Lower lobe of right lung (tissue), 2 donors: ENCODE measurements around the gene AGO4. TPM values are rescaled to one million over a fixed set of nuclear protein-coding genes. Genes with fewer than 3 reads are reported as not detected.
A peak's percentile ranks its signal among the peaks of the same experiment; 100 is the strongest.
"Not testable (repeated sequence)": the region's sequence is repeated elsewhere in the genome, so short reads cannot be mapped to it uniquely, and the experiment has no call there.

Source experiments
- ATAC-seq, 2 donors: fragments of 200-7000 bp; cut with Tn5 transposase; one replicate each; pipeline ENCODE4 v1.9.1; 2020 to 2022; ENCODE audit warnings: mild to moderate bottlenecking in 2 of 2, moderate library complexity in 2 of 2
- DNase-seq: peaks from one replicate; pipeline ENCODE4 v3.0.0-alpha.2; 2020
- H3K27ac ChIP-seq: fragments of 200-600 bp; one replicate; pipeline ENCODE4 v1.8.0; 2022
- H3K27me3 ChIP-seq: fragments of 200-600 bp; one replicate; pipeline ENCODE4 v1.8.0; 2022; ENCODE audit warnings: low read depth
- H3K36me3 ChIP-seq: fragments of 200-600 bp; one replicate; pipeline ENCODE4 v1.8.0; 2022; ENCODE audit warnings: mild to moderate bottlenecking
- H3K4me1 ChIP-seq: fragments of 200-600 bp; one replicate; pipeline ENCODE4 v1.8.0; 2022
- H3K4me3 ChIP-seq: fragments of 200-600 bp; one replicate; pipeline ENCODE4 v1.8.0; 2022; ENCODE audit warnings: mild to moderate bottlenecking
- H3K9me3 ChIP-seq: fragments of 200-600 bp; one replicate; pipeline ENCODE4 v1.8.0; 2022
- intact Hi-C: fragments of 100-400 bp; cut with DNase I; formaldehyde crosslinking; loops from one replicate; pipeline ENCODE4 v1.11.0; 2022
- total RNA-seq: library from RNA; stranded (reverse); fragmentation: NEBNext Ultra II Directional; extraction: Animal tissue kit (Norgen Biotek cat#: 25700); gene quantifications from one replicate; pipeline ENCODE4 v1.2.1, GENCODE V29; 2021
- TF ChIP-seq, protein P1 (sequence below): fragments of 200-600 bp; IDR thresholded peaks from one replicate; pipeline ENCODE4 v1.8.0; 2022; ENCODE audit warnings: antibody characterized with exemption, mild to moderate bottlenecking
- donor health status: DM: no; HTN: yes; CAD: no; lungs with severe emphysema.

The AGO4 gene
- total RNA-seq, 1 donor from 2014 or later: 32.9 TPM

GRCh38 chr1:35788139-35788538, 19.7 kb upstream of the AGO4 start:
- H3K36me3 ChIP-seq: no peaks in the 10 kb centered on the region

GRCh38 chr1:35790670-35791069, 17.1 kb upstream of the AGO4 start:
- ATAC-seq (no peak), DNase-seq (no peak)
- H3K27me3 ChIP-seq: no peaks in the 10 kb centered on the region
- intact Hi-C loops: no loop called here
- TF ChIP-seq, protein P1, sequence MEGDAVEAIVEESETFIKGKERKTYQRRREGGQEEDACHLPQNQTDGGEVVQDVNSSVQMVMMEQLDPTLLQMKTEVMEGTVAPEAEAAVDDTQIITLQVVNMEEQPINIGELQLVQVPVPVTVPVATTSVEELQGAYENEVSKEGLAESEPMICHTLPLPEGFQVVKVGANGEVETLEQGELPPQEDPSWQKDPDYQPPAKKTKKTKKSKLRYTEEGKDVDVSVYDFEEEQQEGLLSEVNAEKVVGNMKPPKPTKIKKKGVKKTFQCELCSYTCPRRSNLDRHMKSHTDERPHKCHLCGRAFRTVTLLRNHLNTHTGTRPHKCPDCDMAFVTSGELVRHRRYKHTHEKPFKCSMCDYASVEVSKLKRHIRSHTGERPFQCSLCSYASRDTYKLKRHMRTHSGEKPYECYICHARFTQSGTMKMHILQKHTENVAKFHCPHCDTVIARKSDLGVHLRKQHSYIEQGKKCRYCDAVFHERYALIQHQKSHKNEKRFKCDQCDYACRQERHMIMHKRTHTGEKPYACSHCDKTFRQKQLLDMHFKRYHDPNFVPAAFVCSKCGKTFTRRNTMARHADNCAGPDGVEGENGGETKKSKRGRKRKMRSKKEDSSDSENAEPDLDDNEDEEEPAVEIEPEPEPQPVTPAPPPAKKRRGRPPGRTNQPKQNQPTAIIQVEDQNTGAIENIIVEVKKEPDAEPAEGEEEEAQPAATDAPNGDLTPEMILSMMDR: no peak
- no peaks in the 10 kb centered on the region for H3K36me3 ChIP-seq
- no peak overlapping the region for H3K4me3 ChIP-seq
- no peaks in the 10 kb centered on the region for H3K4me1 ChIP-seq
- H3K27ac ChIP-seq: no peak overlapping the region
- no peaks in the 10 kb centered on the region for H3K9me3 ChIP-seq

More at GRCh38 chr1:35788139-35788538, 19.7 kb upstream of the AGO4 start:
- DNase-seq: no peak
- intact Hi-C loops: no loop called here
- TF ChIP-seq, protein P1: no peak
- Histone ChIP-seq H3K4me3 (no peak overlapping the region), H3K4me1 (no peaks in the 10 kb centered on the region), H3K27me3 (no peaks in the 10 kb centered on the region), H3K9me3 (no peaks in the 10 kb centered on the region), H3K27ac (no peak overlapping the region)
- ATAC-seq: no peak

DNA sequence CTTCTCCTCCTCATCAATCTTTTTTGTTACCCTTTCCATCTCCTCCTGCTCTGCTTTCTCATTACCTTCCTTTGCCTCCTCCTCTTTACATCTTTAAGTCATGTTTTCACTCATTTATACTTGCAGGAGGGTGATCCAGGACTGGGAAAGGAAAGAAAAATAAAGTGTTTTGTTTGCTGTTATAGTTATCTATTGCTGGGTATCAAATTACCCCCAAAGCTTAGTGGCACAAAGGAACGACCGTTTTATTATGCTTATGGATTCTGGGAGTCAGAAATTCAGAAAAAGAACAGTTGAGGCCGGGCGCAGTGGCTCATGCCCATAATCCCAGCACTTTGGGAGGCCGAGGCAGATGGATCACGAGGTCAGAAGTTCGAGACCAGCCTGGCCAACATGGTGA, 12.5 kb upstream of the AGO4 start:
- H3K27me3 ChIP-seq: no peaks in the 10 kb centered on the region
- TF ChIP-seq, protein P1: no peak
- no peaks in the 10 kb centered on the region for H3K36me3 ChIP-seq
- intact Hi-C loops: no loop called here
- no peak for ATAC-seq
- DNase-seq: no peak
- no peaks in the 10 kb centered on the region for H3K4me1 ChIP-seq
- H3K9me3 ChIP-seq: no peaks in the 10 kb centered on the region
- no peak overlapping the region for H3K27ac ChIP-seq
- no peak overlapping the region for H3K4me3 ChIP-seq

- Histone ChIP-seq H3K27ac (no peak overlapping the region), H3K9me3 (no peaks in the 10 kb centered on the region), H3K4me3 (no peak overlapping the region), H3K36me3 (no peaks in the 10 kb centered on the region), H3K4me1 (no peaks in the 10 kb centered on the region), H3K27me3 (no peaks in the 10 kb centered on the region)
- TF ChIP-seq, protein P1: no peak
- ATAC-seq (no peak), DNase-seq (no peak)
- intact Hi-C loops: no loop called here
Measured at GRCh38 chr1:35797380-35797779, 10.4 kb upstream of the AGO4 start.

- intact Hi-C loops: not testable (repeated sequence)
Measured at GRCh38 chr1:35798019-35798418, 9.8 kb upstream of the AGO4 start.

GRCh38 chr1:35800167-35800887, 7.5 kb upstream of the AGO4 start:
- H3K4me1 ChIP-seq, H3K9me3 ChIP-seq, DNase-seq, intact Hi-C loops, H3K36me3 ChIP-seq, H3K4me3 ChIP-seq, H3K27me3 ChIP-seq: not testable (repeated sequence)
- H3K27ac ChIP-seq: peak overlapping the region; percentile 43
- peak; percentile 35 to 68 for ATAC-seq

More at GRCh38 chr1:35798019-35798418, 9.8 kb upstream of the AGO4 start:
- H3K27me3 ChIP-seq, H3K9me3 ChIP-seq, DNase-seq, H3K4me1 ChIP-seq, H3K4me3 ChIP-seq, H3K36me3 ChIP-seq, H3K27ac ChIP-seq, ATAC-seq: not testable (repeated sequence)
